Muscle layer of duodenum (tissue), 2 donors: ENCODE data around the gene HEATR5A.
"Not testable (repeated sequence)": the region's sequence is repeated elsewhere in the genome, so short reads cannot be mapped to it uniquely, and the experiment has no call there.

Source experiments
- H3K27ac ChIP-seq: one replicate; pipeline ENCODE4 v1.7.0; 2013; ENCODE audit warnings: mild to moderate bottlenecking, low read length
- H3K27me3 ChIP-seq: one replicate; pipeline ENCODE4 v1.7.0; 2013; ENCODE audit warnings: low read depth, mild to moderate bottlenecking, control low read depth, low read length
- H3K36me3 ChIP-seq, 2 donors: one replicate each; pipeline ENCODE4 v1.7.0; 2013; ENCODE audit warnings: low read length in 2 of 2, control low read depth in 1 of 2, mild to moderate bottlenecking in 1 of 2; ENCODE audit not compliant: insufficient read depth in 2 of 2, control insufficient read depth in 1 of 2
- H3K4me1 ChIP-seq, 2 donors: one replicate each; pipeline ENCODE4 v1.7.0; 2013; ENCODE audit warnings: low read length in 2 of 2, mild to moderate bottlenecking in 2 of 2, control low read depth in 1 of 2, moderate library complexity in 1 of 2; ENCODE audit not compliant: insufficient read depth in 2 of 2, control insufficient read depth in 1 of 2
- H3K4me3 ChIP-seq, 2 donors: one replicate each; pipeline ENCODE4 v1.7.0; 2013; ENCODE audit warnings: low read length in 2 of 2, low read depth in 1 of 2, mild to moderate bottlenecking in 1 of 2
- H3K9me3 ChIP-seq, 2 donors: one replicate each; pipeline ENCODE4 v1.7.0; 2013; ENCODE audit warnings: low read length in 2 of 2, control low read depth in 1 of 2, mild to moderate bottlenecking in 1 of 2; ENCODE audit not compliant: control insufficient read depth in 1 of 2
- donor health status: healthy.

Gene HEATR5A

DNA sequence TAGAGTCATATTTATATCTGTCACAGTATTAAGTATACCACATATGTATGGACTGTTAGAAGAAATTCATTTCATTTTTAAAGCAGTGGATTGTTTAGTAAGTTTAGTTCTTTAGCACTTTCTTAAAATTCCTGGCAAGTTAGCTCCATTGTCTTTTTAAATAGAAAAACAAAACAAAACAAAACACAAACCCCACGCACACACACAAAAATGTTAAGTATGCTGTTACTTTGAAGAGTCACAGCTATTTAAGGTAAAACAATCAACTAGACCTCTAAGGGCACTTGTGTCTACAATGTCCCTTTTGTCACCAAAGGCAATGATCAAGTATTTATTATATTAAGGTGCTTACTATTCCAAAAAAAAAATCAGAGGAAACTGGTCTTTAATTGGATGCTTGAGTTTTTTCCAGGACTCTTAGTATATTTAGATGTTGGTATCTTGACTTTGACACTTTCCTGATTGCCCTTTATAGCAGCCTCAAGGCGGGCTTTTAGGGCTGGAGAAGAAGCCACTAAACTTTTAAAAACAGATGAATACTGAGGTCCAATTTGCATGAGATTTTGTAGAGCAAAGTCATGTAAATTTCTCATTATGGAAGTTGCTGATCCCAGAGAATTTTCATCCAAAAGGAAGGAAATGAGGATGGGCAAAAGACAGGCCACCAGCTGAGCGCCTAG is 127.3 kb downstream of the HEATR5A start:
- Histone ChIP-seq H3K9me3 (no peaks in the 10 kb centered on the region), H3K27me3 (no peaks in the 10 kb centered on the region), H3K27ac (no peak overlapping the region), H3K4me1 (no peaks in the 10 kb centered on the region), H3K4me3 (no peak overlapping the region), H3K36me3 (peaks cover 0 to 15% of the 10 kb centered on the region in 2 donors)

DNA sequence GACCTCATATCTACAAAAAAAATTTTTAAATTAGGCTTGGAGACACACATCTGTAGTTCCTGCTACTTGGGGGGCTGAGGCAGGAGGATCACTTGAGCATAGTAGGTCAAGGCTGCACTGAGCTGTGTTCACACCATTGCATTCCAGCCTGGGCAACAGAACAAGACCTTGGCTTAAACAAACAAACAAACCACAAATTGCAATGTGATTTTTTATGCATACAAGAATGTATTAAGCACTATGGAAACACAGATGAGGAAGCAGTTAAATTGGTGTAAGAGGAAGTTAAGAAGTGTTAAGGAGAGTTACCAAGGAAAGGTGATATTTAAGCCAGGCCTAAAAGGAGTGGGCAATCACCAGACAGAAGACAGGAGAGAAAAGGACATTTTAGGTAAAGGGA is 129.1 kb downstream of the HEATR5A start:
- no peaks in the 10 kb centered on the region for H3K9me3 ChIP-seq
- no peaks in the 10 kb centered on the region for H3K27me3 ChIP-seq
- H3K4me3 ChIP-seq, result no peak overlapping the region
- no peaks in the 10 kb centered on the region for H3K4me1 ChIP-seq
- peaks cover 0 to 15% of the 10 kb centered on the region in 2 donors for H3K36me3 ChIP-seq
- no peak overlapping the region for H3K27ac ChIP-seq

DNA sequence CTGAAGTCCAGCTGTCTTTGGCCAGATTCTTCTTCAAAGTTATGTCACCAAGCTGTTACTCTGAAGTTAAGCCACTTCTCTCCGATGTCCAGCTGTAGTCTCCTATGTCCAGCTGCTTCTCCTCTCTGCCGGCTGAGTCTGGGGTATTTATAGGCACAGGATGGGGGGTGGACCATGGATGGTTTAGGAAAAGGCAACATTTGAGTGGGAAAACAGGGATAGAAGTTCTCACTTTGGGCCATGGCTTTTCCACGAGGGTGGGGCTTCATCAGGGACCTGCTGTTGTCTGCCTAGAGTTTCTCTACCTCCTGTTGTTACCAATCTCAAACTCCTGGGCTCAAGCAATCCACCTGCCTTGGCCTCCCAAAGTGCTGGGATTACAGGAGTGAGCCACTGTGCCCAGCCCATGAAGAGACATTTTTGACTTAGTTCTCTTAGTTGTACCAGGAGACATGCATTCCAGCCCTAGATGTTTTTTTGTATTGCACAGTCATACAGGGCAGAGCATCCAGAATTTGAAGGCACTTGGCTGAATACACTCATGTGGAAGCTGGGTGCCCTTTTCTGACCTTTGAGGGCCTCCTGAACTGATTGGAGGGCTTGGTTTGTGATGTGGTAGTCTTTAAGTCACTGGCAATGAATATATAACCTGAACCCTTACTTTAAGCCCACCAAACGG is 132.9 kb downstream of the HEATR5A start:
- Histone ChIP-seq H3K27me3 (no peaks in the 10 kb centered on the region), H3K36me3 (no peaks in the 10 kb centered on the region), H3K9me3 (no peaks in the 10 kb centered on the region), H3K27ac (no peak overlapping the region), H3K4me3 (no peak overlapping the region), H3K4me1 (no peaks in the 10 kb centered on the region)

DNA sequence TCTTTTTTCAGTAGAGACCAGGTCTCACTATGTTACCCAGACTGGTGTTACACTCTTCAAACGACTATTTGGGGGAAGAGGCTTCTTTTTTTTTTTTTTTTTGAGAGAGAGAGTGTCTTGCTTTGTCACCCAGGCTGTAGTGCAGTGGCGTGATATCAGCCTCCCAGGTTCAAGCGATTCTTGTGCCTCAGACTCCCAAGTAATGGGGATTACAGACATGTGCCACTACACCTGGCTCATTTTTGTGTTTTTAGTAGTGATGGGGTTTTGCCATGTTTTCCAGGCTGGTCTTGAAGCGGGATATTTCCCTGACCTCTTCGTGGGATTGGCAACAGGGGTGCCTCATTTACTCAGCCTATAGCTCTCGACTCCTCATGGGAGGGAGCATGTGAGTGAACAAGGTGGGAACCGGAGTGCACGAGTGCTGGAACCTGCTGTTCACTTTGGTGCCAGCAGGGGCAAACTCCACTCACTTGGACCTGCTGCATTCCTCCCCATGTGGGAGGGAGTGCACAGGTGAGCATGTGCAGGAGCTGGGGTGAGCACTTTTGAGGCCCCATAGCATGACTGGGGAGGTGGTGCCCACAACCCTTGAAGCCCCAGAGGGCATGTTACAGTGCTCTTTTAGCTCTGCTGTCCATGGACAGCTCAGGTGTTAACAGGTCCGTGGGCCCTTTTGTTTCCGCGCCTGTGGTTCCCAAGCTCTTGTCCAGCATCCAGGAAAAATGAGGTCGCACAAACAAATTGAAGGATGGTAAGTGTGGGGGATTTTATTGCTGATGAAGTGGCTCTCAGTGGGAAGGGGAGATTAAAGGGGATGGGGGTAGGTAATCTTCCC is 133.7 kb downstream of the HEATR5A start:
- no peak overlapping the region for H3K4me3 ChIP-seq
- no peaks in the 10 kb centered on the region for H3K27me3 ChIP-seq
- H3K9me3 ChIP-seq, result no peaks in the 10 kb centered on the region
- H3K27ac ChIP-seq, result no peak overlapping the region
- no peaks in the 10 kb centered on the region for H3K4me1 ChIP-seq
- H3K36me3 ChIP-seq, result no peaks in the 10 kb centered on the region

DNA sequence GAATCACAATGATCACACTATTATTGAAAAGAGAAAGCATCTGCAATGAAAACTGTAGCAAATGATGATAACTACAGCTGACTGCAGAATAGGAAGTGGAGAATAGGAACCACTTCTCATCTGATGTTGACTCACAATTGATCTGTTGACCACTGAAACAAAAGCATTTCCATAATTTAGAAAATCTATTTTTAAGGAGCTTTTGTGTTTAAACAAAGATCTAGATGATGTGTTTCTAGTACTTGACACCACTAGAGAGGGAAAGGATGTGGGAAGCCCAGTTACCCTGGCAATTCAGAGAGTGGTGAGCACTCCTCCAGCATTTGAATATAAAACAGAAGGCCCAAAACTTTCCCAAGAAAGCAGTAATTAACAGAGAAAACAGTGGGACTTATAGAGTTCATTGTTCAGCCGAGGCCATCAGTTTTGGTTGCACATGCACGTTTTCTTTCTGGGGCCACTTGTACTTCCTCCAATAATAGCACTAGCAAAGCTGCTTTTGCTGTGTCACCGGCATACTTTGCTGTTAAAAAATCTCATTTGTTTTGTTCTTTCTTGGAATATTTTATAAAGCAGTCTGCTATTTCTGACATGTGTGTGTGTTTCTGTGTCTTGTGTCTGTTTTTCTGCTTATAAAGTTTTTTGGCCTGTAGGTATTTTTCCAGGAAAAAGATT is 136.6 kb downstream of the HEATR5A start:
- no peak overlapping the region for H3K4me3 ChIP-seq
- no peaks in the 10 kb centered on the region for H3K4me1 ChIP-seq
- no peaks in the 10 kb centered on the region for H3K27me3 ChIP-seq
- no peak overlapping the region for H3K27ac ChIP-seq
- no peaks in the 10 kb centered on the region for H3K36me3 ChIP-seq
- H3K9me3 ChIP-seq, result no peaks in the 10 kb centered on the region

DNA sequence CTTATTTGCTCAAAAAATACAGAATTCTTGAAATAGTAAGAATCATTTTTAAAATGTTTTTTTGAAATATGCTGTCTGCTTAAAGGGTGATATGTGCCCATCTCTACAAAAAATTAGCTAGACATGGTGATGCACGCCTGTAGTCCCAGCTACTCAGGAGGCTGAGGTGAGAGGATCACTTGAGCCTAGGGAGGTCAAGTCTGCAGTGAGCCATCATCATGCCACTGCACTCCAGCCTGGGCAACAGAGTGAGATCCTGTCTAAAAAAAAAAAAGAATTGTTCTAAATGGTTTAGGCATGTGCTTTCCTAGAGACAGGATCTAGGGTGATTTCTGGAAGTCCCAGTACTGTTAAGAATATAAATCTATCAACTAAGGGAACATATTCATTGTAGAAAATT is 137.2 kb downstream of the HEATR5A start:
- Histone ChIP-seq H3K27ac (no peak overlapping the region), H3K4me3 (no peak overlapping the region), H3K27me3 (no peaks in the 10 kb centered on the region), H3K9me3 (no peaks in the 10 kb centered on the region), H3K4me1 (no peaks in the 10 kb centered on the region), H3K36me3 (no peaks in the 10 kb centered on the region)

DNA sequence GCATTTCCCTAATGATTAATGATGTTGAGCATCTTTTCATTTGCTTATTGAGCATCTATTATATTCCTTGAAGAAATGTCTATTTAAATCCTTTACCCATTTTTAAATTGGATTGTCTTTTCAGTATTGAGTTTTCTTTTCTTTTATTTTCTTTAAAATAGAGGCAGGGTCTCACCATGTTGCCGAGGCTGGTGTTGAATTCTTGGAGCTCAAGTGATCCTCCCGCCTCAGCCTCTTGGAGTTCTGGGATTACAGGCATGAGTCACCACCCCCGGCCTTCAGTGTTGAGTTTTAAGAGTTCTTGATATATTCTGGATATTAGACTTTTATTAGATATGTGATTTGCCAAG is 139.5 kb downstream of the HEATR5A start:
- H3K27ac ChIP-seq, result no peak overlapping the region
- H3K9me3 ChIP-seq, result no peaks in the 10 kb centered on the region
- H3K4me3 ChIP-seq, result no peak overlapping the region
- no peaks in the 10 kb centered on the region for H3K36me3 ChIP-seq
- H3K27me3 ChIP-seq, result no peaks in the 10 kb centered on the region
- no peaks in the 10 kb centered on the region for H3K4me1 ChIP-seq

DNA sequence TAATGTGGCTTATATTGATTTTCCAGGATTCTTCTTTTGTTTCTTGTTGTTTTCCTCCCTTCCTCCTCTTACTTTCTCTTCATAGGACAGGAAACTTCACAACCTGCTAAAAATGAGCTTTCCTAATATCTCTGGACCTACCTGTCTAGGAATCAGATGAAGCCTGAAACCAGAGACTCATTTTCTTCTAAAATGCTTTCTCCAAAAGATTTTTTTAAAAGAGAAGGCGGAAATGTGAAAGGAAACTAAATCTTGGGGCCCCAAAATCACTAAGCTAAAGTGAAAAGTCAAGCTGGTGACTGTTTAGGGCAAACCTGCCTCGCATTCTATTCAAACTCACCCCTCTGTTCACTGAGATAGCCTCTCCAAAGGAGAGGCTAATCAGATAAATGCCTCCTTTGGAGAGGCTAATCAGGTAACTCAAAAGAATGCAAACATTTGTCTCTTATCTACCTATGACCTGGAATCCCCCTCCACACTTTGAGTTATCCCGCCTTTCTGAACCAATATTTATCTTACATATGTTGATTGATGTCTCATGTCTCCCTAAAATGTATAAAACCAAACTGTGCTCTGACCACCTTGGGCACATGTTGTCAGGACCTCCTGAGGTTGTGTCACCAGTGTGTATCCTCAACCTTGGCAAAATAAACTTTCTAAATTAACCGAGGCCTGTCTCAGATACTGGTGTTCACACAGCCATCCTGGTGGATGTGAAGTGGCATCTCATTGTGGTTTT is 140.0 kb downstream of the HEATR5A start:
- Histone ChIP-seq H3K27ac (no peak overlapping the region), H3K4me3 (no peak overlapping the region), H3K36me3 (no peaks in the 10 kb centered on the region), H3K4me1 (no peaks in the 10 kb centered on the region), H3K9me3 (no peaks in the 10 kb centered on the region), H3K27me3 (no peaks in the 10 kb centered on the region)

DNA sequence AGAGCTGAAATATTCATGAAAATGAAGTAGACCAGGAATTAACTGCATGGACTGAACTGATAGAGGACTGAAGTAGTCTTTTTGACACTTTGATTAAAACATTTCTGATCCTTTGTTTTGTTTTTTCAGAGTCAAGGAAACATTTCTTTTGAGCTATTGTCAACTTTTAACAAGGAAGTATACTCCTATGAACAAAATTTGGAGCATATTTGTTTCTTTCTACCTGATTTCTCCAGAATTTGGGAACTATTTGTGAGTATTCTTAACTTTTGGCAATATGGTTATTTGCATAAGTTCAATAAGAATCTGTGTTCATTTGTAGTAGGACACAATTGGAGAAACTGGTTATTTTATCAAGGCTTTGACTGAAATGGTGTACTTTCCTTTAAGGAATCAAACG is 141.5 kb downstream of the HEATR5A start:
- Histone ChIP-seq H3K4me3 (no peak overlapping the region), H3K36me3 (no peaks in the 10 kb centered on the region), H3K27me3 (no peaks in the 10 kb centered on the region), H3K9me3 (no peaks in the 10 kb centered on the region), H3K4me1 (no peaks in the 10 kb centered on the region), H3K27ac (no peak overlapping the region)

DNA sequence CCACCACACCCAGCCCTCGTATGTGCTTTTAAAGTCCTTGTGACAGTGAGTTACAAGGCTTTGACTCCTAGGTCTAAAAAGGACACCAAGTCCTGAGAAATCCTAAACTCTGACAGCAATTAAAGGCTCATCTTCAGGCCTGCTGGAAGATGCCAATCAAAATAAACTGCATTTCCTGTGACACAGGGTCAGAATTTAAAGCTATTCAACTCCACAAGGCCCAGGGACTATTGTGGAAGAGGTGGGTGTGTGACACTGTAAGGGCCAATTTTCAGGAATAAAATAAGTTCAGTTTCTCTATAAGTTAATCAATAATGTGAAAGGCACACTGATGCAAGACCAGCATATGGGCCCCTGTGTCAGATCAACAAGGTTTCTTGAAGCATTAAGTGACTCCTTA is 143.3 kb downstream of the HEATR5A start:
- Histone ChIP-seq H3K4me1 (no peaks in the 10 kb centered on the region), H3K27me3 (no peaks in the 10 kb centered on the region), H3K4me3 (no peak overlapping the region), H3K9me3 (no peaks in the 10 kb centered on the region), H3K27ac (no peak overlapping the region), H3K36me3 (no peaks in the 10 kb centered on the region)

DNA sequence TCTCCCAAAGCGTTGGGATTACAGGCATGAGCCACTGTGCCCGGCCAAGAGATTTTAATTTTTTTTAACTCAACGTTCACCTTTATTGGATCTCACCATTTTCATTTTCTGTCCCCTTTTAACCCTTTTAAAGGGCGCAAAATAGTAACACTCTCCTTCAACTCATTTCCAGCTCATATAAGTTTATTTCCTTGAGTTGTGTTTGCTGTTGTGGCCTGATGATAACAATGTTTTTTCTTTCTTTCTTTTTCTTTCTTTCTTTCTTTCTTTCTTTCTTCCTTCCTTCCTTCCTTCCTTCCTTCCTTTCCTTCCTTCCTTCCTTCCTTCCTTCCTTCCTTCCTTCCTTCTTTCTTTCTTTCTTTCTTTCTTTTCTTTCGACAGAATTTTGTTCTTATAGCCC is 143.9 kb downstream of the HEATR5A start:
- H3K27me3 ChIP-seq, H3K36me3 ChIP-seq, H3K27ac ChIP-seq, H3K4me1 ChIP-seq, H3K4me3 ChIP-seq, H3K9me3 ChIP-seq: not testable (repeated sequence)
